Uterus (tissue), 2 donors: ENCODE results near the gene COL18A1.

ENCODE experiments used
- POLR2A ChIP-seq, 2 donors: fragments of 450-650 bp; IDR thresholded peaks; one replicate each; pipeline ENCODE4 v1.6.1; 2016; ENCODE audit warnings: antibody characterized with exemption in 2 of 2, mild to moderate bottlenecking in 1 of 2, moderate library complexity in 1 of 2
- TF ChIP-seq, protein P1 (sequence below), 4 experiments: fragments of 200-600 bp in 2 of 4; fragments of 450-650 bp in 2 of 4; sonication (generic) in 2 of 4; IDR thresholded peaks; one replicate each; pipeline ENCODE4 v1.5.1; 2016 to 2019; ENCODE audit warnings: antibody characterized with exemption in 4 of 4, mild to moderate bottlenecking in 2 of 4, moderate library complexity in 1 of 4

DNA sequence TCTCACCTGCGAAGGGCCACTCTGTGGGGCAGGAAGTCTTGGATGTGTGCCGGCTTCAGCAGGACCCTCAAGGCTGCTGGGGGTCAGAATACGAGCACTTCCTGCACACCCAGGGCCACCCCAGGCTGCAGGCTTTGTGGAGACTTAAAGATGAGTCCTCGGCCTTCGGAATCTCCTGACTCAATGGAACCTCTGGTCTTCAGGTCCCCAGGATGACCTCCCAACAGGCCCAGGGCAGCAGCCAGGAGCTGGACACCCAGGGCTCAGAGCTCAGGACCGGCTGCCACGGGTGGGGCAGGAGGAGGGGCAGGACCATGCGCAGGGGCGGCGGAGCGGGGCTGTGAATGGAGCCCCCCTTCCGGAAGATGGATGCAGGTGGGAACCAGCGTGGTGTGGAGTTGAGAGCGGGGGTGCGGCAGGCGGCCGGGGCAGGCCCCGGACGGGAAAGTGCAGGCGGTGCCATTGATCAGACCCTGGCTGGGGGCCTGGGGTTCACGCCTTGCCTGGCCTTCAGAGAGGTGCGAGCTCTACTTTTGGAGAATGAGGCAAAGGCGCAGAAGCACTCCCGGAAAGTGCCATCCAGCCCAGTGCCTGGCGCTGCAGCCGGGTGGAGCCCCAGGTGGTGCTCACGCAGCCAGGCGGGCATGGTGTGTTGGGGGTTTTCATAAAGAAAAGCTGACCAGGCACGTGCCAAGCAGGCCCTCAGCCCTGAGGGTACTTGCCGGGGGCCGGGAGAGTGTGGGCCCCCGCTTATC lies 10.4 kb downstream of the COL18A1 start:
- TF ChIP-seq, protein P1, sequence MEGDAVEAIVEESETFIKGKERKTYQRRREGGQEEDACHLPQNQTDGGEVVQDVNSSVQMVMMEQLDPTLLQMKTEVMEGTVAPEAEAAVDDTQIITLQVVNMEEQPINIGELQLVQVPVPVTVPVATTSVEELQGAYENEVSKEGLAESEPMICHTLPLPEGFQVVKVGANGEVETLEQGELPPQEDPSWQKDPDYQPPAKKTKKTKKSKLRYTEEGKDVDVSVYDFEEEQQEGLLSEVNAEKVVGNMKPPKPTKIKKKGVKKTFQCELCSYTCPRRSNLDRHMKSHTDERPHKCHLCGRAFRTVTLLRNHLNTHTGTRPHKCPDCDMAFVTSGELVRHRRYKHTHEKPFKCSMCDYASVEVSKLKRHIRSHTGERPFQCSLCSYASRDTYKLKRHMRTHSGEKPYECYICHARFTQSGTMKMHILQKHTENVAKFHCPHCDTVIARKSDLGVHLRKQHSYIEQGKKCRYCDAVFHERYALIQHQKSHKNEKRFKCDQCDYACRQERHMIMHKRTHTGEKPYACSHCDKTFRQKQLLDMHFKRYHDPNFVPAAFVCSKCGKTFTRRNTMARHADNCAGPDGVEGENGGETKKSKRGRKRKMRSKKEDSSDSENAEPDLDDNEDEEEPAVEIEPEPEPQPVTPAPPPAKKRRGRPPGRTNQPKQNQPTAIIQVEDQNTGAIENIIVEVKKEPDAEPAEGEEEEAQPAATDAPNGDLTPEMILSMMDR (IDR thresholded peaks at IDR 0.05) = no peak
- TF ChIP-seq POLR2A (IDR thresholded peaks at IDR 0.05) = no peak
